Epithelial cell of prostate (primary cell): ENCODE results near the gene NEGR1.

ENCODE experiments used
- DNase-seq: peaks from one replicate; pipeline ENCODE4 v3.0.0-alpha.2; 2011; ENCODE audit warnings: low read depth, low spot score
- H3K27ac ChIP-seq: fragments of 450-650 bp; 2 replicates; pipeline ENCODE4 v1.5.1; 2017; ENCODE audit warnings: mild to moderate bottlenecking

NEGR1 gene

DNA sequence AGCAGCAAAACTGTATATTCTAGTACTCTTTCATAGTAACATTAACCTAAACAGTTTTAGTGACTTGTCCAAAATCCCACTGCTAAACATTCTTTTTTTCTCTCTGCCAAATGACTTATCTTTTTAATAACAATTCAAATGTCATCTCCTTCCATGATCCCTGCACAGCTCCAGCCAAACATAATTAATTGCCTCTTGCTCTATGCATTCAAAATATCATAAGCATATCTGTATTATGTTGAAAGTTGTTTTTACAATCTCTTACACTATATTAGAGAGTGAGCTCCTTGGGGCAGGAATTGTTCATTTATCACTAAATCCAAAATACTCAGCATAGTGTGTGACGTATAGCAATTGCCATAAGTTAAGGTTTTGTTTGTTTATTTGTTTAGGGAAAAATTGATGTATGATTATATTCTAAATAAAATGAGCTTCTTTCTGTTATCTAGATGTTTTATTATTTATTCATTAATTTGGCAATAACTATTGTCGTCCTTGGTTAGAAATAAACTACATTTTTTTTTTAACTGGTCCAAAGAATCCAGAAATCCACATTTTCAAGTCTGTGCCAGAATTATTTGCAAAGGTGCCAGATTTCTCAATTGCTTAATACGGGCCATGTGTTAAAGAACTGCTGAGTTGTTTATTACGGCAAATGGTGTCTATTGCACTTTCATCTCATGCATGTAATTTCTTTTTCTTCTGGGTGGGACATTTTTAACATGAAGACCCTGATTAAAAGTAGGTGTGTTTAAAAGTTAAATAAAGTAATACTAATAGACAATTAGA is 624.3 kb downstream of the NEGR1 start:
- no peak for DNase-seq
- H3K27ac ChIP-seq, result no peak overlapping the region

DNA sequence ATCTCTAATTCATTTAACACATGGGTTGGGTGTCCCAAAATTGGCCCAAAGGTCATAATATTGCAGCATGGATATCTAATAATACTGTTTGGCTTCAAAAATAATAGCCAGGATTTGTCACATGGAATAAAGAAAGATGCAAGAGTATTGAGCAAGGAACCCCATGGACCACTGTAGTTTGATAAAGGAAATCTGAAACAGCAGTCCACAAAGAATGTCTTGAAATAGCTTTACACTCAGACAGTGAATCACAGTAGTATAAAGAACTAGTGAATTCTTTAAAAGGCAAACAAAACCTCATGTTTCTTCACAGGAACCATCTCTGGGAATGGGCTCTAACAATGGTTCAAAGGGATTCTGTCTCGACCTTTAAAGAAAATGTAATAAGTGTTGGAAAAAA is 625.4 kb downstream of the NEGR1 start:
- DNase-seq, result no peak
- no peak overlapping the region for H3K27ac ChIP-seq

DNA sequence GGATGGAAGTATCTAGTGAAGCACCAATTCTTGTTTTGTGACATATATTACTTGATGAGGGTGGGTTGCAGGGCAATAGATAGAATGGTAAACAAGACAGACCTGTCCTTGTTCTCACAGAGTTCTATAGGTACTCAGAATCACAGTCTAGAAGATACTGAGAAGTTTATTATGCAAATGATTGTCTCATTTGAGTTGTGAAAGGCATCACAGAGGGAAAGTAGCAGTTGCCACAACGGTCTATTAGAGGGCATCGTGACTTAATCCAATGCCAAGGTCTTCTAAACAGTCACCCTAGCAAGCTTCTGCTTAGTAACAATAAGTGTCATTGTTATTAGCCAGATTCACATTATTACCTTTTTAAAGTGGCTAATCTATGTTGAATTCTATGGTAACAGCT is 626.7 kb downstream of the NEGR1 start:
- no peak overlapping the region for H3K27ac ChIP-seq
- DNase-seq, result no peak

GRCh38 chr1:71653952-71654351 is 628.4 kb downstream of the NEGR1 start:
- H3K27ac ChIP-seq, result no peak overlapping the region
- DNase-seq, result no peak

DNA sequence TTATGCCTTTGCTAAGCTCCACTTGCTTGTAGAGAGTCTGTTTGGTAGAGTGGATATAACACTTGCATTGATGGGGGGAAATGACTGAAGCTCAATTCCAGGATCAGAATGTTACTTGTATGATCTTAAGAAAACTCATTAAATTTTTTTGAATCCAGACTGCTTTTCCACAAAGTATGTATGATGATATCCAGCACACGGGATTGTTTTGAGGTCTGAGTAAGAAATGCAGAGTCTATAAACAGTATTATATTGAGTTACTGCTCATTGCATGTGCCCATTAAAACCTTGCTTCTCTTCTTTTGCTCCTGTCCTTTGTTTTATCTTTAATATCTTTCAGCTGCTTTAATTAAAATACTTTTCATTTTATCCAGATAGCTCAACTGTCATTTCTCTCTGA is 631.1 kb downstream of the NEGR1 start:
- DNase-seq, result no peak
- no peak overlapping the region for H3K27ac ChIP-seq

DNA sequence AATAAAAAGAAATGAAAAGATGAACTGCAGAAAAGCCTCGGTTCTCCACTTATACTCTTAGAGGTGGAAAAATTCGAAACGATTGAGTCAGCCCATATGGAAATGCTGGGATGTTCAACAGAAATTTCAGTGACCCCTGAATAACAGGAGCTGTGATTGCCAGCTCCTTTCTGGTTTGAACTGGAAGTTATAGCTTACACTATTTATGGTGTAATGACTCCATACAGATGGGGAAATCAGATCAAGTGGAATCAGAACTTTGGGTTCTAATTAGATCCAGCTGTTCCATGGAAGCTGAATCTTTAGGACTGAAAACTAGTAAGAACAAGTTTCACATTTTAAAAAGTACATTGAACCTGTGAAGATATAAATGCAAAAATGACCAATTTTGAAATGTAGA is 632.2 kb downstream of the NEGR1 start:
- no peak for DNase-seq
- no peak overlapping the region for H3K27ac ChIP-seq

DNA sequence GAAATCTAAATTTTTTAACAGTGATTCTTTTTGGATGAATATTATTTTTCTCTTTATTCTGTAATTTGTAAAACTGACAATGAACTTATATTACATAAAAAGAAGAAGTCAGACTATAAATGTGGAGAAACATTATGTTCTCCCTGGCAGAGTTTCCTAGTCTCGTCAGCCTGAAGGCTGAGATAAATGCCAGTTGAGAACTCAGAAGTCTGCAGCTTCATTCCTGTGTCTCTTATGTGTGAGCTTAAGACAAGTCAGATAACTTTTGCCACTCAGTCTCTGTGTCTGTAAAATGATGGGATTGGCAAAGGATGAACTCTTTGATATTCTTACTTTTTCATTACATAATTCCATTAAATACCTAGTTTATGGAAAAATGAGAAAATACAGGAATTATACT is 632.7 kb downstream of the NEGR1 start:
- no peak for DNase-seq
- H3K27ac ChIP-seq, result no peak overlapping the region

DNA sequence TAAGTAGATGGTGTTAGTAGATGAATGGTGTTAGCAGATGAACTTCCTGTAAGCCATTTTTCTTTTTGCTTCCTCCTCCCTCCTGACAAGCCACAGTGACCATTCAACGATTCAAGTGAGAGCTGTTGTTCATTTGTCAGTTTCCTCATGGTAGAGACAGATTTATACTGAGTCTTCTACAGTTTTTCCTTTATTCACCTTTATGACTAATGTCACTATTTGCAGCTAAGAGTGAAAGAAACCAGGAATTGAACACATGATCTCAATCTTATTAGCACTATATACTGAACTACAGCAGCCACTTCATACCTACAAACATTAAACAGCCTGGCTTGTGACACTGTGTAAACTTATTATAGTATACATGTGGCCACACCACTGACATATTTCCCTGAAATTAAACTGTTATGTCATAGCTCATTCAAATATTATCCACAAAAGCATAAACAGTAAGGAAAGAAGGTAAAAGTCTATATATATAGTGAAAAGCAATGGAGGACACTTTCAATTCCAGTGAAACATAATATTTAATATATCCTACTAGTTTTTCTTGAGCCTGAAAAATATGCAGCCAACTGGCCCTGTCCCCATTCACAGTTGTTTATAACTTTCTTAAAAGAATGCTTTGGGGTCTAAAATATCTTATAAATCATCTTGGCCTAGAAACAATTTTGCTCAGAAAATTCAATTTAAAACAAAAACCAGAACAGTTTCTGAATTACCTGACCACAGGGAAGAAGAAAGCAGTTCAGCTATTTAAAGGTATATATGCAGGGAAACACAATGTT is 634.6 kb downstream of the NEGR1 start:
- no peak for DNase-seq
- H3K27ac ChIP-seq, result no peak overlapping the region

DNA sequence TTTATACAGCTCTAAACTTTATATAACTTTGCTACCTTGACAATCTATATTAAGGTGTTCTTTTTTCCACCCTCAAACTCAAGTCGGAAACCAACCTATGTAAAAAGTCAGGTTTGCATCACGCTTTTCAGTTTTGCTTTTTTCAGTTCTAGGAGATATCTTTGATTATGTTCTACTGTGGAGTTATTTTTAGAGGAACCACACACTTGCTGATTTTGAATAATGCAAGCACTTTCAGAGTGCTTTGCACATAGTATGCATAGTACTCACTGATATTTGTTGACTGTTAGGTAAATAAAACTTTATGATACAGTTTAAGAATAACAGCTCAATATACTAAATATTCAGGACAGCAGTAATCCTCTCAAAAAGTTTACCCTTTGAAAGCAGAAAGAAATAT is 637.3 kb downstream of the NEGR1 start:
- DNase-seq, result no peak
- H3K27ac ChIP-seq, result no peak overlapping the region

DNA sequence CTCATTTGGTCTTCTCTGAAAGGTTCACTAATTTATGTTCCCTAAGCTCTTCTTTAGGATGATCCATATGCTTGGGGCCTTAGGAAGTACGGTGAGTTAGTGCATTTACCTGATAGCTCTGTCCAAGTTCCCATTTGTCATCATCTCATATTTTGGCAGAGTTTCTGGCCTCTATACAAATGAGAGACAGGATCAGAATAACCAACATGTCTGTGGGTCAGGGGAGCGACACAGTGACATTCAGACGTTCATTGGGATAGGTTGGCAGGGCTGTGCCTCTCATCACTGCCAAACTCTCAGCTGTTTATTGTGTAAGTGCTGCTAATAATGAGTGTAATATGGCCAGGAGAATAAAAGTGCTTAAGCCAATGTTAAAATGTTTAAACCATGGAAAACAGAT is 640.4 kb downstream of the NEGR1 start:
- no peak for DNase-seq

GRCh38 chr1:71640998-71641397 is 641.3 kb downstream of the NEGR1 start:
- H3K27ac ChIP-seq, result no peak overlapping the region
- no peak for DNase-seq

More for the DNA sequence above, 640.4 kb downstream of the NEGR1 start:
- H3K27ac ChIP-seq, result no peak overlapping the region

DNA sequence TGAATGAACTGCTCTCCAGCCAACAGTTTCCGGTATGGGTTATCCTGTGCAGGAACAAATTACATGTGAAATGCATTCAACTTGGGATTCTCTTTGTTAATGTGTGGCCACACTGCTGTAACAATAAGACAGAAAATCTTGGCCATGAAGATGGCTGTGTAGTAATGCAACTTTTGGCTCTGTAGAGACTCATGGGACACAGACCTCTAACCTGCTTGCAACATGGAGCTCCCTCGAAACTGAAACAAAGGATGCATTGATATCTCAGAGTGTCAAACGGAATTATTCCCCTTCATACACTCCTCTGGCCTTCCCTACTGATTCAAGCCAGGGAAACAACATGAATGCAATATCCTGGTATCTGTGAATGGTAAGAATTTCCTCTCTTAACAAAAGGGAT is 642.2 kb downstream of the NEGR1 start:
- no peak overlapping the region for H3K27ac ChIP-seq
- no peak for DNase-seq

GRCh38 chr1:71638081-71638766 is 644.1 kb downstream of the NEGR1 start:
- H3K27ac ChIP-seq, result no peak overlapping the region
- DNase-seq, result no peak

DNA sequence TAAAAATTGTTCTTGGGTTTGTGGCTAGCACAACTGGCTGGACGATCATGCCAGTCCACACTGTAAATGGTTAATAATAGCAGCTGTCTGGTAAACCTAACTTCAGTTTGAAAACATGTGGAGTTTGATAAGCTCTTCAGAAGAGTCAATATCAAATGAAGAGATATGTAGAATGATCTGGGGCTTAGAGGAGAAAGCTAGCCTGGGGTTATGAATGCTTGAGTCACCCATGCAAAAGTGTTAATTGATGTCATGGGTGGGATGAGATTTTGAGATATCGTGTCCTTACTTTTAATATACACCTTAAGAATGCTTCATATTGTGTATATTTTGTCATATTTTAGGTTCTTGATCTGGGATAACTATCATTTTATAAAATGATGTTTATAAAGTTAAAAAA is 646.8 kb downstream of the NEGR1 start:
- no peak overlapping the region for H3K27ac ChIP-seq
- DNase-seq, result no peak

- H3K27ac ChIP-seq, result no peak overlapping the region
- no peak for DNase-seq
Observed at GRCh38 chr1:71634159-71634558, 648.2 kb downstream of the NEGR1 start.

DNA sequence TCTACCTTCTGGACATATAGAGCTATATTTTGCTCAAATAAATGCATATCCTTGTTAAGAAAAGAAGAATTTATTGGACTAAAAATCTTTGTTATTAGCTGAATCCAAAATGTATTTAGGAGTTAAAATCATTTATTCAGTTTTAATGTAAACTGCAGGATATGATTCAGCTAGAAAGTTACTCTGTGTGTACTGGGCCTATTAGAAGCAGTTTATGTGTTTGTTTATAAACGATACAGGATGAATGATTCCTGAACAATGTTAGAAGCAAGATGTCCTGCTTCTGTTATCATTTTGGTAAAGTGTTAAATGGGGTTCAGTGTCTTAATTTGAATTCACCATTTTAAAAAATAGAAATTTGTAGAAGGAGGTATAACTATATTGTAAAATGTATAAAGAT is 652.3 kb downstream of the NEGR1 start:
- no peak overlapping the region for H3K27ac ChIP-seq
- DNase-seq, result no peak

DNA sequence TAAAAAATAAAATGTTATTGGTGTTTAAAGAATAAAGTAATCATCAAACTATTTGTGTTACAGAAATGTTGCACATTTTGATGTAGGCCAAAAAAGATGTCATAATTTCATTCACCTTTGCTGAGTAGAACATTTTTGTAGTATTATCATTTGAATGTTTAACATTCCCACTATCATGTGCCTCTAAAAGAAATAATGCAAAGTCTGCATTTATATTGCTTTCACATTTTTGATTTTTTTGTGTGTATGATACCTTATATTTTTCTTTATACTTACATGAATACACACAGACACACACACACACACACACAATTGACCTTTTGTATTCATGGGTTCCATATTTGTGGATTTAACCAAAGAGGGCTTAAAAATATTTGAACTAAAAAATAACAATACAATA is 657.3 kb downstream of the NEGR1 start:
- no peak for DNase-seq
- H3K27ac ChIP-seq, result no peak overlapping the region

DNA sequence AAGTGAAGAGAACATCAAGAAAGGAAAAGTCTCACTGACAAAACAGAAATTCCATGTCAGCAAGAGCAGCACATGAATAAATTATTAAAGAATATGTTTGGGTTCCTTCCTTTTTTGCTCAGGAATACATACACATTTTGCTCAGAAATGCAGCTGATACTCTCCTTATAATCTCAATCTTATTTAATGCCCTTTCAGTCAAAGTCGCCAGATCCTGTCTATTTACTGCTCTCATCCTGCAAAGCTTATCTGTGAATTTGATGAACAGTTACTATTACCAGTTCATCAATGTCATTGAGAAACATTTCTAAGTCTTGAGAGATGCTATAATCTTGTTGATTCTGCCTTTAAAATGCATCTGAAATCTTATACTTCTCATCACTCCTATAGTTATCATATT is 658.5 kb downstream of the NEGR1 start:
- no peak for DNase-seq
- no peak overlapping the region for H3K27ac ChIP-seq

- DNase-seq, result peak; percentile 80
- peak overlapping the region; percentile 58 for H3K27ac ChIP-seq
Observed at GRCh38 chr1:71621785-71622184, 660.6 kb downstream of the NEGR1 start.

- no peak for DNase-seq
- no peak overlapping the region for H3K27ac ChIP-seq
Observed at GRCh38 chr1:71618766-71619530, 663.4 kb downstream of the NEGR1 start.
